Memory B cell (primary cell): Measurements from ENCODE around the gene NEK5.

Experiments
- ATAC-seq: fragments of 150-1000 bp; cut with Tn5 transposase; 2 replicates; pipeline ENCODE4 v1.10.0; 2021; ENCODE audit warnings: low read depth, mild to moderate bottlenecking, moderate library complexity
- DNase-seq, 2 donors: peaks; one replicate each; pipeline ENCODE4 v3.0.0; 2022; ENCODE audit warnings: low spot score in 2 of 2
- H3K27ac Mint-ChIP-seq: one replicate; pipeline ENCODE4 v1.8.0; 2022; ENCODE audit warnings: mild to moderate bottlenecking, moderate library complexity, mixed read lengths
- H3K27me3 Mint-ChIP-seq: one replicate; pipeline ENCODE4 v1.8.0; 2022; ENCODE audit warnings: mixed read lengths
- H3K36me3 Mint-ChIP-seq: one replicate; pipeline ENCODE4 v1.8.0; 2022; ENCODE audit warnings: mild to moderate bottlenecking, mixed read lengths
- H3K4me1 Mint-ChIP-seq: one replicate; pipeline ENCODE4 v1.8.0; 2022; ENCODE audit warnings: mixed read lengths
- H3K4me3 Mint-ChIP-seq: one replicate; pipeline ENCODE4 v1.8.0; 2022; ENCODE audit warnings: mild to moderate bottlenecking, moderate library complexity, mixed read lengths
- H3K9me3 Mint-ChIP-seq: one replicate; pipeline ENCODE4 v1.8.0; 2022; ENCODE audit warnings: mixed read lengths

Gene NEK5

DNA sequence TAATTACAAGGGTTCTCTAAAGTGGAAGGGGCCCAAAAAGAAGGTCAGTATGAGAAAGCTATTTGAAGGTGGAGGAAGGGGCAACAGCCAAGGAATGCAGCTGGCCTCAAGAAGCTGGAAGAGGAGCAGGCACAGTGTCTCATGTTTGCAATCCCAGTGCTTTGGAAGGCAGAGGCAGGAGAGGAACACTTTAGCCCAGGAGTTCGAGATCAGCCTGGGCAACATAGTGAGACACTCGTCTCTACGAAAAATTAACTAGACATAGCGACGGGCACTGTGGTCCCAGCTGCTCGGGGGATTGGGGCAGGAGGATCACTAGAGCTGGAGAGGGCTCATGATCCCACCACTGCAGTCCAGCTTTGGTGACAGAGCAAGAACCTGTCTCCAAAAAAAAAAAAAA is 31.2 kb upstream of the NEK5 start:
- H3K27me3 Mint-ChIP-seq = peaks cover 2% of the 10 kb centered on the region
- H3K4me3 Mint-ChIP-seq = peak overlapping the region; percentile 87
- peak overlapping the region; percentile 75 for H3K27ac Mint-ChIP-seq
- DNase-seq = no peak
- H3K36me3 Mint-ChIP-seq = no peaks in the 10 kb centered on the region
- peaks cover 16% of the 10 kb centered on the region for H3K4me1 Mint-ChIP-seq
- no peaks in the 10 kb centered on the region for H3K9me3 Mint-ChIP-seq
- no peak for ATAC-seq

DNA sequence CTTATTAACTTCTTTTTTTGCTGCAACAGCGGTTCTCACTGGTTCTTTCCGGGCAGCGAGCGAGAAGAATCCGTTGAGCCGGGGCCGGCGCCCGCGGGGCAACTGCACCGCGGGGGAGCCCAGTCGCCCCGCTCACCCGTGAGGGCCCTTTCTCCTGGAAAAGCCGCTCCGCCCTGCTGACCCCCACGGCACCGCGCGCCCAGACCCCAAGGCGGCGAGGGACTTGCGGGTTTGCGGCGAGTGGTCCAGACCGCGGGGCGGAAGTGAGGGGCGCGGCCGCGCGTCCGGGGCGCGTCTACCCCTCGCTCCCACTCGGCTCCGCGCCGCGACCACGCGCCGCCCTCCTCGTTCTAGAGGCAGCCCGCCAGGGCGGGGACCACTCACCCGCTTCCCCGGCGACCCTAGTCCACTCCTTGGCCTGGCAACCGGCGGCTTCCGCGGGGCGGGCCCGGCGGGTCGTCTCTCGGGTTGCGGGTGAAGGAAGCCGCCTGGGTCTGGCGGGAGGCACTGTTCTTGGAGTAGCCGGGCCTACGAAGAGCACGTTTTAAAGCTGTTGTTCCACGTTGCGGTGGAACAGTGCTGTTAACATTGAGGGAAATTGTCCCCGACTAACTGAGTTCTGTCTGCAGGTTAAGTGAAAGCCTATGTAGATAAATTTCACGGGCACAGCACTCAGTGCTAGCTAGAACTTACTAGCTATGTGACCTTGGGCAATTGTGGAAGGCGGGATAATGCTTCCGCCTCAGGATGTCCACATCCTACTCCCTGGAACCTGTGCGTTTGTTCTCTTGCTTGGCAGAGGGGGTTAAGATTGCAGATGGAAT is 30.5 kb upstream of the NEK5 start, which contains the start of gene NEK3:
Gene NEK3, minus strand, starts transcription at position 439 of the 824 bp plus-strand sequence. CDS start 3,406 bp downstream, outside the sequence.
- no peaks in the 10 kb centered on the region for H3K9me3 Mint-ChIP-seq
- H3K4me3 Mint-ChIP-seq = peak within 1 kb of the TSS; percentile 87
- H3K27ac Mint-ChIP-seq = peak within 1 kb of the TSS; percentile 75
- ATAC-seq (peak; percentile 84), DNase-seq (peak; percentile 35 to 58)
- H3K4me1 Mint-ChIP-seq = peaks cover 16% of the 10 kb centered on the region
- no peaks in the 10 kb centered on the region for H3K36me3 Mint-ChIP-seq
- H3K27me3 Mint-ChIP-seq = peaks cover 2% of the 10 kb centered on the region

DNA sequence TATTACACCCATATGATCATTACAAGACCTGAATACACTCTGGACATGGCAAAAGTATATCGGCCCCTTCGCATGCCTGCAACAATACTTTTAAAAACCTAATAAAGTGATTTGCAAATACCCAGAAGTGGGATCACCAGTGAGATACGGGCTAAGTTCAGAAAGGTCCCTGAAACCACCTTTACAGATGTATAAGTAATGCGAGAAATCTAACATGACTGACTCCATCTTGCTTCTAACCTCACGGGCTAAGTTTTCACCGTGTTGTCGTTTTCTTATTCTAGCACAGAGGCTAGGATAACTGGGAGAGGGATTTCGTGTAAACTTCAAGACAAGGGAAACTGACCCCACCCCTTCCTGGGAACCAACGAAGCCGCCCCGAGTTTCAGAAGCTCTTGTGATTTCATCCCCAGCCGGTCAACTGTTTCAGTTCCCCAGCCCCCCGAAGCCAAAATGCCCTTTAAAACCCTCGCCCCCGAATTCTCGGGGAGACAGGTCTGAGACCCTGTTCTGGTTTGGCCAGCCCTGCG is 29.8 kb upstream of the NEK5 start:
- Mint-ChIP-seq H3K4me1 (peaks cover 16% of the 10 kb centered on the region), H3K9me3 (no peaks in the 10 kb centered on the region), H3K27ac (peak overlapping the region; percentile 75), H3K4me3 (peak overlapping the region; percentile 87), H3K27me3 (peaks cover 2% of the 10 kb centered on the region), H3K36me3 (no peaks in the 10 kb centered on the region)
- peak in 1 of 2 donors; percentile 6 for DNase-seq
- peak; percentile 3 for ATAC-seq

DNA sequence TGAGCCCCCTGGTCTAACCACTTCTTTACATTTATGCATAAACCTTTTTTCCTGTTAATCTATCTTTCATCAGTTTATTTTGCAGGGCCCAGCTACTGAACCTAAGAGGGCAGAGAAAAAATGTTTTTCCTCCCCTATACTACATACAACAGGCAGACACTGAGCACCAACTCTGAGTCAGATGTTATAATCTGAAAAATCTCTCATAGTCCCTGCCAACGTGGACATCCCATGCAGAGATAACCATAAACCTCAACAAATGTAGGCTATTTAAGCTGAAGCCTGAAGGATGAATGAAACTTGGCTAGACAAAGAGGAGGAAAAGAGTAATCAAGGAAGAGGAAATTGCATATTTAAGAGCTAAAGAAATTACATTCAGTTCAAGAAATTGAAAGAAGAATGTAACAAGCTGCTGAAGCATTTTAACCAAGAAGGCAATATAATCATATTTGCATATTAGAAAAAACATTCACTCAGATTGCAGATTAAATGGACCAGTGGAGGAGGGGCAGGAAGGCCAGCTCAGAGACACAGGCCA is 27.9 kb upstream of the NEK5 start:
- Mint-ChIP-seq H3K9me3 (no peaks in the 10 kb centered on the region), H3K4me3 (peak overlapping the region; percentile 27), H3K27me3 (peaks cover 2% of the 10 kb centered on the region), H3K36me3 (no peaks in the 10 kb centered on the region), H3K27ac (no peak overlapping the region), H3K4me1 (peaks cover 16% of the 10 kb centered on the region)
- ATAC-seq (no peak), DNase-seq (no peak)

DNA sequence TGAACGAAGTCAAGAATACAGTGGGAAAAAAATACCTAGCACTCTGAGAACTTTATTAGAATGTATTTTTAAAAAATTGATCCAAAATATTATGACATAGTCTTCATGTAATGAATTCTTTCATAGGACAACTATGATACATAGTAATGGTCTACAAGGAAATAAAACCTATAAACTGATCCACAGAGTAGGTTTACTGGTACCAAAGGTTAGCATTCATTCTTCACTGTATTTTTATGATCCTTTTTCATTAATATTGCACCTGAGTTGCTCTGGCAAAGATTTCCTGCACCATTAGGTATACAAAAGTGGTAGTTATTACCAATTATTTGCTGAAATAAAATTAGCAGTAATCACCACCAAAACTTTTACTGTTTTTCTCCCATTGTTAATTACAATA is 26.3 kb upstream of the NEK5 start:
- ATAC-seq (no peak), DNase-seq (no peak)
- no peak overlapping the region for H3K4me3 Mint-ChIP-seq
- H3K4me1 Mint-ChIP-seq = peaks cover 16% of the 10 kb centered on the region
- H3K27me3 Mint-ChIP-seq = peaks cover 2% of the 10 kb centered on the region
- peaks cover 6% of the 10 kb centered on the region for H3K36me3 Mint-ChIP-seq
- H3K27ac Mint-ChIP-seq = no peak overlapping the region
- no peaks in the 10 kb centered on the region for H3K9me3 Mint-ChIP-seq

DNA sequence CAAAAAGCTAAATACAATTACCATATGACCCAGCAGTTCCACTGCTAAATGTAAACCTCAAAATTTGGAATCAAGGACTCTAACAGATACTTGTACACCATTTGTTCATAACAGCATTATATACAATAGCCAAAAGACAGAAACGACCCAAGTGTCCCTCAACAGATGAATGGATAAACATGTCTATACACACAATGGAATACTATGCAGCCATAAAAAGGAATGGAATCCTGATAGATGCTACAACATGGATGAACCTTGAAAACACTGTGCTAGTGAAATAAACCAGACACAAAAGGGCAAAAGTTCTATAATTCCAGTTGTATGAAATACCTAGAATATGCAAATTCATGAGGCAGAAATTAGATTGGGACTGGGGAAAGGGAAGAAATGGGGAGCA is 18.4 kb upstream of the NEK5 start:
- peaks cover 4% of the 10 kb centered on the region for H3K9me3 Mint-ChIP-seq
- peaks cover 19% of the 10 kb centered on the region for H3K36me3 Mint-ChIP-seq
- DNase-seq (no peak), ATAC-seq (no peak)
- no peaks in the 10 kb centered on the region for H3K27me3 Mint-ChIP-seq
- H3K4me1 Mint-ChIP-seq = no peaks in the 10 kb centered on the region
- no peak overlapping the region for H3K27ac Mint-ChIP-seq
- H3K4me3 Mint-ChIP-seq = no peak overlapping the region

DNA sequence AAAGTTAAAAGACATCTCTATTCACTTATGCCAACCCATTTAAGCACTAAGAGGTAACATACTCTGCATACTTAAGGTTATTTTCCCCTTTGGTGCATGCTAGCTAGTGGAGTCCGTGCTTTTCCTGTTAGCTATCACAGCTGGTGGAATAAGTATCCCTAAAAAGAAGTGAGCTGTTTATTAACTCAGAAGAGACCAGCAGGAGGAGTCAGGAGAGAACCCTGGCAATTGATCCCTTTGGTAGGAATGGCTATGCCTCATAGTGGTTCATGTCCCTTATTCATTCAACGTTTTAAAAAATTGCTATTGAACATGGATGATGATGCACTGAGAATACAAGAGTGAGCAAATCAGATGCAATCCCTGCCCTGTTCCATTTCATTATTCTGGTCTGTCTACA is 12.4 kb upstream of the NEK5 start:
- Mint-ChIP-seq H3K9me3 (no peaks in the 10 kb centered on the region), H3K4me1 (no peaks in the 10 kb centered on the region), H3K27ac (no peak overlapping the region), H3K36me3 (peaks cover 22% of the 10 kb centered on the region), H3K4me3 (no peak overlapping the region), H3K27me3 (no peaks in the 10 kb centered on the region)
- DNase-seq (no peak), ATAC-seq (no peak)

DNA sequence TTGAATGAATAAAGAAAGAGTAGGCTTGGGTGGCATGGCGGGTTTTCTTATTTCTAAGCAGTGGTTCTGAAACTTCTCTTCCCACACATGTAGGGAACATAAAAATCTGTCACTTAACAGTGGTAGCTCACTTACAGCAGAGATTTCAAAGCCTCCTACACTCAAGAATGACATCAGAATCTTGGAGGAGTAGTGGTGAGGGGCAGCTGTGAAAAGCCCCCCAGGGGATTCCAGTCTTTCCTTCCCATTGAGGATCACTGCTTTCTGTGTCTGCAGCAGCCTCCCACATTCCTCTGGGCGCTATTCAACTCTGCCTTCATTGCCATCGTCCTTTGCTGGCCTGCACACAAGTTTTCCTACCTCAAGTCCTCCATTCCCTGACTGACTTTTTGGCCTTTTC is 8.6 kb upstream of the NEK5 start:
- ATAC-seq (no peak), DNase-seq (no peak)
- no peaks in the 10 kb centered on the region for H3K27me3 Mint-ChIP-seq
- no peak overlapping the region for H3K4me3 Mint-ChIP-seq
- H3K36me3 Mint-ChIP-seq = peaks cover 35% of the 10 kb centered on the region
- no peaks in the 10 kb centered on the region for H3K9me3 Mint-ChIP-seq
- no peak overlapping the region for H3K27ac Mint-ChIP-seq
- H3K4me1 Mint-ChIP-seq = no peaks in the 10 kb centered on the region

DNA sequence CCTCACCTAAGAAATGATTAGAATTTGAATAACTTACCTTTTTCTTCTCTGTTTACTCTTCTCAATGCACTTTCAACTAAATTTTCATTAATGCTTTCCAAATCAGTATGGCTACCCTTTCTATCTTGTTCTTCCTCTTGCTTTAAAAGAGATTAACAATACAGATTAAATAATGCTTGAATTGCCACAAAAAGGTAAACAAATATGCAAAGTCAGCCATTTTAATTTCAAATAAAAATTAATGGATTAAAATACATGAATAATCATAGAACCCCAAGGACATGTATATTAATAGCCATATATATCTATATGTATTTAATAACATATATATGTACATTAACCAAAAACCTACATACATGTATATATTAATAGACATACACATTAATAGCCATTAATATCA is 7.9 kb upstream of the NEK5 start:
- H3K27me3 Mint-ChIP-seq = no peaks in the 10 kb centered on the region

DNA sequence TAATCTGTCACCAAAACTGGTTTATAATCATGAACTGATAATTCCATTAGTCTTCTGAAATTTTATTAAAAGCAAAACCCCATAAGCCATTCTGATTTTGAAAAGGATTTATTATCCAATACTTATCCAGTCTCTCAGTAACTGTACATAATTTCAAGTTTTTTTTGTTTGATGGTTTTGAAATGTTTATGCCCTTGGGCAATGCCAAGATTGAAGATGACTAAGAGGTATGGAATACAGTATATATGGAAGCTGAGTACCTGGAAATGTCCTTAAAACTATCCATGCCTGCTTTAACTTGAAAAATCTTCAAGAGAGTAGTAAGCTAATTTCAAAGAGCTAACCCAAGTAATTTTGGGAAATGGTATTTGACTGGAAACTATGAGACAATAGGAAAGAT is 1.8 kb upstream of the NEK5 start:
- H3K9me3 Mint-ChIP-seq = no peaks in the 10 kb centered on the region
- H3K4me3 Mint-ChIP-seq = no peak overlapping the region
- DNase-seq (no peak), ATAC-seq (no peak)
- peaks cover 29% of the 10 kb centered on the region for H3K36me3 Mint-ChIP-seq
- H3K27ac Mint-ChIP-seq = no peak overlapping the region
- H3K4me1 Mint-ChIP-seq = peaks cover 7% of the 10 kb centered on the region
- H3K27me3 Mint-ChIP-seq = peaks cover 10% of the 10 kb centered on the region

More for the DNA sequence above, 7.9 kb upstream of the NEK5 start:
- H3K27ac Mint-ChIP-seq = no peak overlapping the region
- peaks cover 37% of the 10 kb centered on the region for H3K36me3 Mint-ChIP-seq
- H3K4me1 Mint-ChIP-seq = no peaks in the 10 kb centered on the region
- ATAC-seq (no peak), DNase-seq (no peak)
- H3K9me3 Mint-ChIP-seq = no peaks in the 10 kb centered on the region
- no peak overlapping the region for H3K4me3 Mint-ChIP-seq

DNA sequence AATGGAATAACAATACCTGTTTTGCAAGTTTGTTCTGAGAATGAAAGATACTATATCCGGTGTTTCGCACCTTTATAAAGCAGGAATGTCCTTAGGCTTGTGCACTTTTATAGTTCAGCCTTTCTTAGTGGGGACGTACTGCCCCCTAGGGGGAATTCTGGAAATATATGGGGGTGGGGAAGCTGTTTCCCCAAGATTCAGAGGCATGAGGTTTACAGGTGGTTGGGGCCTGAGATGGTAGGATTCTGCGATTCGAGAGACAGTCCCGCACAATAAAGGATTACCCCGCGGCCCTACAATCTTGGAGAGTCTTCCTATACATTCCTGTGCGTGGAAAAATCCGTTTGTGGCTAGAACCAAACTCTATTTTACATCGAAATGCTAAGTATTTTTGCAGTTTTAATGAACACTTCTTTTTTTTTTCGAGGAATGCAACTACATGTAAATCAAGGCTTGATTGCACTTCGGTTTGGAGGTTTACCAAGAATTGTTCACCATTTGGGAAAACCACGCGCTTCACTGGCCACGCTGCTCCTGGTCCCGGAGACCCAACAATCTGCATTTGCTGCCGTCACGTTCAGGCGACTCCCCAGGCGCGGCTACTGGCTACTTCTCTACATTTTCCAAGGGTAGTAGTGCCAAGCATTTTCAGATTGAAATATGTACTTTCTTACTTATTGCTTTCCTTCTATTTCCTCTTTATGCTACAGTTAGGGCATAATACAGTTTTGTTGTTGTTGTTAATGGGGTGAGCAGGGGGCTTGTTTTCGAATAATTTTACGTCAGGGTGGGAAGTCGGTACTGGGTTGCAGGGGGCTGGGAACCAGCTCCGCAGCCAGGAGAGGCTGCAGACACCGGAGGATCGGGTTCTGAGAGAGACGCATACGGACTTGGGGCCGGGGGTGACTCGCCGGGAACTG is 830 bp downstream of the NEK5 start:
- ATAC-seq = peak; percentile 72
- peak overlapping the region; percentile 76 for H3K4me3 Mint-ChIP-seq
- peaks cover 21% of the 10 kb centered on the region for H3K36me3 Mint-ChIP-seq
- no peaks in the 10 kb centered on the region for H3K9me3 Mint-ChIP-seq
- H3K27me3 Mint-ChIP-seq = peaks cover 13% of the 10 kb centered on the region
- DNase-seq = peak; percentile 46 to 59
- no peak overlapping the region for H3K27ac Mint-ChIP-seq
- H3K4me1 Mint-ChIP-seq = peaks cover 7% of the 10 kb centered on the region

DNA sequence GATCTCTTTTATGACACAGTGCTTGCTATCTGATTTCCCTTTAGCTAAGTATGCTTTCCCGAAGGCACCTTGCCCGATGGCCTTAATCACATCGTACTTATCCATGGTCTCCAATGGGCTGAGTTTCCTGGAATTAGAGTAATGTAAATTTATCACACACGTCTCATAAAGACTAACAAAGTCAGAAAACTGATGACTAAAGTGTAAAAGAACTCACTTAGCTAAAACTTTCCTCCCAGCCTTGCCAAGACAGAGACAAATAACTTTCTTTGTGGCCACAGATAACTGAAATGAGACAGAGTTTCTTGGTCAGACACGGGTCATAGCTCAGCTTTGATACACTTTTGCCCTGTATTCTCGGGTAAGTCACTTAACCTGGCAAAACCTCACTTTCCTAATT is 1.5 kb downstream of the NEK5 start:
- Mint-ChIP-seq H3K4me1 (peaks cover 7% of the 10 kb centered on the region), H3K27me3 (peaks cover 13% of the 10 kb centered on the region), H3K9me3 (no peaks in the 10 kb centered on the region), H3K36me3 (peaks cover 16% of the 10 kb centered on the region), H3K4me3 (no peak overlapping the region), H3K27ac (no peak overlapping the region)
- DNase-seq = no peak
- no peak for ATAC-seq

DNA sequence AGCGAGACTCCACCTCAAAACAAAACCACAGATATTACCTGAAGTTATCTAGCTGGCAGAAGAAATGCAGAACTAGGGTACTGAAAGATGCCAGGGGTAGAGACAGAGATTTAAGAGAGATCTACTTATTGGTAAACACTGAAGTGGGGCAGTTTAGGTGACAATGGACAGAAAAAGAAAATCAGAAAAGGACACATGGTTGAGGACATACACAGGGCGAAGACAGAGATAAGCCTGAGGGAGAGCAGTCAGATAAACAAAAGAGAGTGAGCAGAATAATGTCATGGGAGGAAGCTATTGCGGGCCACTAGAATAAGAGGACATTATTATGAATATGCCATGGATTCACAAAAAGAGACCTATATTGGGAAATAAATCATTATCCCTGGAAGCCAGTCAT is 3.3 kb downstream of the NEK5 start:
- Mint-ChIP-seq H3K9me3 (no peaks in the 10 kb centered on the region), H3K36me3 (no peaks in the 10 kb centered on the region), H3K4me1 (peaks cover 7% of the 10 kb centered on the region), H3K27me3 (peaks cover 13% of the 10 kb centered on the region), H3K27ac (no peak overlapping the region), H3K4me3 (no peak overlapping the region)
- ATAC-seq = no peak
- no peak for DNase-seq

DNA sequence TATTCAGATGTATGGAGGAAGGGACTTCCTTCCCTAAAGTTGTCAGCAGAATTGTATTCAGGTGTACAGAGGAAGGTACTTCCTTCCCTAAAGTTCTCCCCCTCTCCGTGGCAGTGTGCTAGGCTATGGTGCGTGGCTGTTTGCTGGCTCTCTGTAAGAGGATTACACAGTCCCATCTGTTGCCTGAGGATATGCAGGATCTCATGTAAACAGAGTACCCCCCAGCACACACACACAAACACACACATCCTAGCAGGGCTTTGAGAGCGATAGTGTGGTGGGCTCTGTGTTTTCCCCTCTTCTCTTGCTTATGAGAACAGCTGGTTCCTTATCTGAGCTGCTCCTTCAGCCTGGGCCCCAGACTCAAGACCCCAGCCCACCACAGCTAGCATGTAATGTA is 10.3 kb downstream of the NEK5 start:
- H3K9me3 Mint-ChIP-seq = no peaks in the 10 kb centered on the region
- ATAC-seq (no peak), DNase-seq (no peak)
- H3K36me3 Mint-ChIP-seq = no peaks in the 10 kb centered on the region
- no peaks in the 10 kb centered on the region for H3K4me1 Mint-ChIP-seq
- H3K27me3 Mint-ChIP-seq = peaks cover 13% of the 10 kb centered on the region
- H3K4me3 Mint-ChIP-seq = no peak overlapping the region
- no peak overlapping the region for H3K27ac Mint-ChIP-seq
